ENCODE data around the gene CTNNBL1.

Gene CTNNBL1

GRCh38 chr20:37868851-37869333, 175.1 kb downstream of the CTNNBL1 start:
- no peak for TF ChIP-seq CTCF (conservative IDR thresholded peaks at IDR 0.05; ENCODE audit: low read depth, low read length)
- no peak overlapping the region for H3K9ac ChIP-seq
- no peaks in the 10 kb centered on the region for H3K36me3 ChIP-seq (ENCODE audit: insufficient read depth)
- H3K27me3 ChIP-seq (ENCODE audit: insufficient read depth, low read depth), result no peaks in the 10 kb centered on the region
- no peak overlapping the region for H2AFZ ChIP-seq (ENCODE audit: low read depth)
- no peak overlapping the region for H3K4me3 ChIP-seq (IDR thresholded peaks at IDR 0.05; ENCODE audit: insufficient read depth, low read depth, low read length)
- H3K27ac ChIP-seq, result no peak overlapping the region
- no peaks in the 10 kb centered on the region for H4K20me1 ChIP-seq (ENCODE audit: insufficient read depth)
- no peak overlapping the region for H3K4me2 ChIP-seq
- H3K79me2 ChIP-seq (ENCODE audit: insufficient read depth, low read depth), result no peaks in the 10 kb centered on the region
- no peaks in the 10 kb centered on the region for H3K4me1 ChIP-seq (ENCODE audit: low read depth, poor library complexity, severe bottlenecking)

GRCh38 chr20:37869334-37869861, 175.6 kb downstream of the CTNNBL1 start:
- no peaks in the 10 kb centered on the region for H4K20me1 ChIP-seq (ENCODE audit: insufficient read depth)

GRCh38 chr20:37870294-37870693, 176.5 kb downstream of the CTNNBL1 start:
- Histone ChIP-seq H3K9ac (no peak overlapping the region), H3K36me3 (ENCODE audit: insufficient read depth) (no peaks in the 10 kb centered on the region), H3K4me1 (ENCODE audit: low read depth, poor library complexity, severe bottlenecking) (no peaks in the 10 kb centered on the region), H3K27me3 (ENCODE audit: insufficient read depth, low read depth) (no peaks in the 10 kb centered on the region), H2AFZ (ENCODE audit: low read depth) (no peak overlapping the region), H3K4me3 (IDR thresholded peaks at IDR 0.05; ENCODE audit: insufficient read depth, low read depth, low read length) (no peak overlapping the region), H3K27ac (no peak overlapping the region), H4K20me1 (ENCODE audit: insufficient read depth) (no peaks in the 10 kb centered on the region), H3K79me2 (ENCODE audit: insufficient read depth, low read depth) (no peaks in the 10 kb centered on the region), H3K4me2 (no peak overlapping the region)
- no peak for TF ChIP-seq CTCF (conservative IDR thresholded peaks at IDR 0.05; ENCODE audit: low read depth, low read length)

More at GRCh38 chr20:37869334-37869861, 175.6 kb downstream of the CTNNBL1 start:
- H3K4me2 ChIP-seq, result no peak overlapping the region
- no peaks in the 10 kb centered on the region for H3K27me3 ChIP-seq (ENCODE audit: insufficient read depth, low read depth)
- no peak overlapping the region for H3K4me3 ChIP-seq (IDR thresholded peaks at IDR 0.05; ENCODE audit: insufficient read depth, low read depth, low read length)
- no peak for TF ChIP-seq CTCF (conservative IDR thresholded peaks at IDR 0.05; ENCODE audit: low read depth, low read length)
- no peaks in the 10 kb centered on the region for H3K4me1 ChIP-seq (ENCODE audit: low read depth, poor library complexity, severe bottlenecking)
- no peak overlapping the region for H3K27ac ChIP-seq
- no peaks in the 10 kb centered on the region for H3K79me2 ChIP-seq (ENCODE audit: insufficient read depth, low read depth)
- H2AFZ ChIP-seq (ENCODE audit: low read depth), result no peak overlapping the region
- no peaks in the 10 kb centered on the region for H3K36me3 ChIP-seq (ENCODE audit: insufficient read depth)
- H3K9ac ChIP-seq, result no peak overlapping the region

GRCh38 chr20:37871751-37872150, 177.9 kb downstream of the CTNNBL1 start:
- H3K36me3 ChIP-seq (ENCODE audit: insufficient read depth), result no peaks in the 10 kb centered on the region
- H3K4me3 ChIP-seq (IDR thresholded peaks at IDR 0.05; ENCODE audit: insufficient read depth, low read depth, low read length), result no peak overlapping the region
- no peak for TF ChIP-seq CTCF (conservative IDR thresholded peaks at IDR 0.05; ENCODE audit: low read depth, low read length)
- no peaks in the 10 kb centered on the region for H3K79me2 ChIP-seq (ENCODE audit: insufficient read depth, low read depth)
- no peak overlapping the region for H3K9ac ChIP-seq
- no peak overlapping the region for H2AFZ ChIP-seq (ENCODE audit: low read depth)
- H3K27me3 ChIP-seq (ENCODE audit: insufficient read depth, low read depth), result no peaks in the 10 kb centered on the region
- H3K4me1 ChIP-seq (ENCODE audit: low read depth, poor library complexity, severe bottlenecking), result no peaks in the 10 kb centered on the region
- no peak overlapping the region for H3K4me2 ChIP-seq
- no peak overlapping the region for H3K27ac ChIP-seq
- H4K20me1 ChIP-seq (ENCODE audit: insufficient read depth), result no peaks in the 10 kb centered on the region
